GM12878 (cell line): ENCODE results near the gene ITGA11. TPM values are rescaled to one million over a fixed set of nuclear protein-coding genes. Genes with fewer than 3 reads are reported as not detected.

ENCODE experiments used
- ATAC-seq: fragments of 200-7000 bp; cut with Tn5 transposase; 3 replicates; pipeline ENCODE4 v1.9.1; 2020; ENCODE audit warnings: mild to moderate bottlenecking, moderate library complexity
- BruUV-seq: library from RNA; stranded (reverse); fragments of 400-500 nt; replicated peaks from 2 replicates; lab custom pipeline; 2021; lab: Mats Ljungman, UMichigan
- CTCF ChIA-PET: fragments of 300-600 bp; sonication (Branson Sonifier 250); formaldehyde crosslinking; extraction: SDS; loops from one replicate; lab custom pipeline; 2021; ENCODE audit warnings: inconsistent platforms; lab: Yijun Ruan, JAX
- POLR2A ChIA-PET: fragments of 350-600 bp; formaldehyde crosslinking; extraction: SDS; loops from one replicate; lab custom pipeline; 2021; ENCODE audit warnings: inconsistent platforms; lab: Charles Lee
- RAD21 ChIA-PET: fragments of 300-600 bp; sonication (Branson Sonifier 250); formaldehyde crosslinking; loops from one replicate; lab custom pipeline; 2023; ENCODE audit warnings: antibody characterized with exemption; ENCODE audit not compliant: unreplicated experiment; lab: Charles Lee
- SMC1A ChIA-PET: fragments of 300-600 bp; sonication (Branson Sonifier 250); formaldehyde crosslinking; loops from one replicate; lab custom pipeline; 2023; ENCODE audit not compliant: unreplicated experiment, uncharacterized antibody; lab: Charles Lee
- DNase-seq: peaks from one replicate; pipeline ENCODE4 v3.0.0-alpha.2; 2011; ENCODE audit warnings: low read depth, low spot score
- FAIRE-seq: peaks from 3 replicates; lab custom pipeline; 2011; peaks lifted over from hg19 to GRCh38; lab: Jason Lieb, UNC
- H2AFZ ChIP-seq: 2 replicates; pipeline ENCODE4 v1.6.0; 2011; ENCODE audit warnings: low read depth, low read length, control low read depth; ENCODE audit not compliant: control insufficient read depth
- H3K27ac ChIP-seq: 2 replicates; pipeline ENCODE4 v1.5.1; 2011; ENCODE audit warnings: control low read depth; ENCODE audit not compliant: control insufficient read depth, insufficient read depth
- H3K27me3 ChIP-seq, 2 experiments: replicated peaks in 1 of 2; 2 replicates each; pipeline versions ENCODE4 v1.6.0 to v1.6.1; 2011; ENCODE audit warnings: low read length in 1 of 2; ENCODE audit not compliant: control insufficient read depth in 2 of 2, insufficient read depth in 2 of 2
- H3K36me3 ChIP-seq, 2 experiments: 2 replicates each; pipeline ENCODE4 v1.5.1; 2011; ENCODE audit warnings: low read length in 1 of 2; ENCODE audit not compliant: control insufficient read depth in 2 of 2, insufficient read depth in 2 of 2
- H3K4me1 ChIP-seq: 2 replicates; pipeline ENCODE4 v1.6.1; 2011; ENCODE audit warnings: mild to moderate bottlenecking, low read length, moderate library complexity, mixed read lengths; ENCODE audit not compliant: control insufficient read depth, insufficient read depth
- H3K4me2 ChIP-seq: 2 replicates; pipeline ENCODE4 v1.6.0; 2011; ENCODE audit warnings: control low read depth; ENCODE audit not compliant: control insufficient read depth, insufficient read depth
- H3K4me3 ChIP-seq: fragments of 200-600 bp; sonication (generic); 2 replicates; pipeline ENCODE4 v1.5.1; 2016
- H3K79me2 ChIP-seq: 2 replicates; pipeline ENCODE4 v1.6.0; 2011; ENCODE audit warnings: low read length; ENCODE audit not compliant: control insufficient read depth, insufficient read depth
- H3K9ac ChIP-seq: 2 replicates; pipeline ENCODE4 v1.8.0; 2011; ENCODE audit warnings: low read length, control low read depth, mixed read lengths; ENCODE audit not compliant: control insufficient read depth, insufficient read depth
- H3K9me3 ChIP-seq: replicated peaks from 3 replicates; pipeline ENCODE4 v1.5.1; 2011; ENCODE audit warnings: mild to moderate bottlenecking, low read length; ENCODE audit not compliant: control insufficient read depth, insufficient read depth
- H4K20me1 ChIP-seq: 2 replicates; pipeline ENCODE4 v1.6.0; 2011; ENCODE audit not compliant: control insufficient read depth, insufficient read depth
- BACH1 ChIP-seq: fragments of 450-650 bp; IDR thresholded peaks from 2 replicates; pipeline ENCODE4 v1.6.1; 2017; ENCODE audit warnings: mild to moderate bottlenecking, borderline replicate concordance
- BHLHE40 ChIP-seq, 2 experiments: fragments of 450-650 bp in 1 of 2; IDR thresholded peaks; 2 replicates each; pipeline ENCODE4 v1.6.1; 2011 to 2017; ENCODE audit warnings: low read depth in 2 of 2, borderline replicate concordance in 1 of 2, improper control_type of control experiment in 1 of 2, low read length in 1 of 2, mild to moderate bottlenecking in 1 of 2
- BMI1 ChIP-seq: fragments of 450-650 bp; IDR thresholded peaks from 2 replicates; pipeline ENCODE4 v1.6.1; 2016; ENCODE audit warnings: mild to moderate bottlenecking, moderate library complexity, borderline replicate concordance
- CBFB ChIP-seq: IDR thresholded peaks from 2 replicates; pipeline ENCODE4 v1.6.1; 2016; ENCODE audit warnings: antibody characterized with exemption, low read depth
- CHD1 ChIP-seq: IDR thresholded peaks from 2 replicates; pipeline ENCODE4 v1.6.1; 2012; ENCODE audit warnings: low read depth, low read length, improper control_type of control experiment
- EP300 ChIP-seq, 2 experiments: fragments of 150-350 bp in 1 of 2; IDR thresholded peaks; 2 replicates each; pipeline ENCODE4 v1.6.1; 2011 to 2012; ENCODE audit warnings: low read depth in 2 of 2, low read length in 2 of 2, borderline replicate concordance in 1 of 2, improper control_type of control experiment in 1 of 2, inconsistent platforms in 1 of 2; ENCODE audit not compliant: control insufficient read depth in 1 of 2
- FOXK2 ChIP-seq: fragments of 450-650 bp; IDR thresholded peaks from 2 replicates; pipeline ENCODE4 v1.6.1; 2017; ENCODE audit warnings: mild to moderate bottlenecking, moderate library complexity
- HDAC6 ChIP-seq: fragments of 200-600 bp; sonication (generic); IDR thresholded peaks from one replicate; pipeline ENCODE4 v1.8.0; 2017; ENCODE audit warnings: antibody characterized with exemption; ENCODE audit not compliant: unreplicated experiment
- HDGF ChIP-seq: fragments of 450-650 bp; IDR thresholded peaks from 2 replicates; pipeline ENCODE4 v1.6.1; 2016; ENCODE audit warnings: antibody characterized with exemption
- MEF2B ChIP-seq: fragments of 450-650 bp; IDR thresholded peaks from 2 replicates; pipeline ENCODE4 v1.6.1; 2018; ENCODE audit warnings: mild to moderate bottlenecking, moderate library complexity; ENCODE audit not compliant: partially characterized antibody, poor library complexity, severe bottlenecking
- POLR2AphosphoS2 ChIP-seq: IDR thresholded peaks from 2 replicates; pipeline ENCODE4 v1.6.1; 2011; ENCODE audit warnings: low read depth, mild to moderate bottlenecking, low read length, improper control_type of control experiment, moderate library complexity
- RCOR1 ChIP-seq: conservative IDR thresholded peaks from 2 replicates; pipeline ENCODE4 v1.6.1; 2012; ENCODE audit warnings: low read depth, low read length, improper control_type of control experiment
- RELA ChIP-seq: fragments of 450-650 bp; IDR thresholded peaks from 2 replicates; pipeline ENCODE4 v1.8.0; 2014; ENCODE audit warnings: borderline replicate concordance; ENCODE audit not compliant: partially characterized antibody
- SMAD5 ChIP-seq: IDR thresholded peaks from 2 replicates; pipeline ENCODE4 v1.6.1; 2016; ENCODE audit warnings: antibody characterized with exemption, low read depth
- SREBF2 ChIP-seq: IDR thresholded peaks from 2 replicates; pipeline ENCODE4 v1.6.1; 2012; ENCODE audit warnings: mild to moderate bottlenecking, low read length
- TAF1 ChIP-seq: IDR thresholded peaks from 2 replicates; pipeline ENCODE4 v1.6.1; 2011; ENCODE audit warnings: mild to moderate bottlenecking, low read depth, low read length, borderline replicate concordance
- ZBTB33 ChIP-seq: fragments of 450-650 bp; IDR thresholded peaks from 2 replicates; pipeline ENCODE4 v1.6.1; 2017; ENCODE audit warnings: mild to moderate bottlenecking
- ZNF207 ChIP-seq: fragments of 450-650 bp; IDR thresholded peaks from 2 replicates; pipeline ENCODE4 v1.6.1; 2014; ENCODE audit warnings: antibody characterized with exemption, mild to moderate bottlenecking, borderline replicate concordance
- ZNF274 ChIP-seq: IDR thresholded peaks from one replicate; pipeline ENCODE4 v1.8.0; 2011; ENCODE audit not compliant: insufficient read length, insufficient read depth
- ZNF384 ChIP-seq: IDR thresholded peaks from 2 replicates; pipeline ENCODE4 v1.6.1; 2012; ENCODE audit warnings: low read depth, mild to moderate bottlenecking, low read length, improper control_type of control experiment, borderline replicate concordance
- WGBS: methylation state at CpG from one replicate; pipeline ENCODE4 v1.1.6; 2016; ENCODE audit warnings: low lambda C conversion rate; ENCODE audit not compliant: insufficient replicate concordance, insufficient coverage; ENCODE audit errors: missing lambda C conversion rate; 5-methylcytosine and 5-hydroxymethylcytosine counted together
- in situ Hi-C: fragments of 300-500 bp; cut with MboI; formaldehyde crosslinking; loops from 9 replicates; pipeline ENCODE4 v1.14.3; 2018; ENCODE audit warnings: mixed read lengths
- intact Hi-C: fragments of 100-400 bp; cut with micrococcal nuclease; formaldehyde crosslinking; loops from one replicate; pipeline ENCODE4 v1.14.2; 2022; ENCODE audit not compliant: unreplicated experiment
- polyA plus RNA-seq, 11 experiments: library from polyadenylated mRNA; depleted of rRNA in 4 of 11; unstranded in 6 of 11; stranded (reverse) in 5 of 11; fragments of >200 nt; fragmentation: Nextera tagmentation in 4 of 11; fragmentation: Illumina TruSeq in 1 of 11; extraction: Ambion mirVana in 4 of 11; extraction: Trizol in 1 of 11; gene quantifications; 1 replicate in 1 of 11; 2 replicates in 10 of 11; pipeline versions ENCODE4 v1.2.1 to v1.2.3, GENCODE V29; 2011 to 2016; ENCODE audit warnings: inconsistent platforms in 2 of 11, missing spikeins in 2 of 11, low read depth in 1 of 11
- total RNA-seq, 4 experiments: library from RNA; depleted of rRNA in 3 of 4; stranded (reverse); fragments of >200 nt in 3 of 4; fragmentation: Illumina TruSeq in 1 of 4; extraction: Trizol in 1 of 4; gene quantifications; 2 replicates each; pipeline versions ENCODE4 v1.2.1 to v1.2.3, GENCODE V29; 2013 to 2021

The ITGA11 gene
- total and polyA plus RNA-seq, 10 of the 15 experiments (the other 5 are each of a cell fraction or from before 2014, with no cell fraction given), result under 0.01 to 0.36 (median 0.13) TPM; not detected in 1

GRCh38 chr15:68435966-68436365 lies 4.0 kb upstream of the ITGA11 start:
- no peak for ATAC-seq
- in situ Hi-C loops, result no loop called here
- SMC1A ChIA-PET, result no interaction called here

GRCh38 chr15:68434021-68434420 lies 2.1 kb upstream of the ITGA11 start:
- H3K4me2 ChIP-seq, result no peak overlapping the region
- TF ChIP-seq CHD1, result no peak
- no peak for TF ChIP-seq ZNF207
- TF ChIP-seq EP300 (IDR thresholded peaks at IDR 0.05; ENCODE audit: borderline replicate concordance in 1 of 2, control insufficient read depth in 1 of 2, low read depth in 2 of 2, low read length in 2 of 2), result no peak
- no peak for TF ChIP-seq BMI1
- TF ChIP-seq BACH1, result no peak
- TF ChIP-seq CBFB, result no peak
- TF ChIP-seq BHLHE40 (IDR thresholded peaks at IDR 0.05; ENCODE audit: borderline replicate concordance in 1 of 2, low read depth in 2 of 2, low read length in 1 of 2), result no peak
- no peak for TF ChIP-seq SREBF2
- TF ChIP-seq SMAD5, result no peak
- no peak for TF ChIP-seq HDAC6
- no peak for TF ChIP-seq ZBTB33
- TF ChIP-seq FOXK2, result no peak
- TF ChIP-seq POLR2AphosphoS2, result no peak
- no peak for TF ChIP-seq MEF2B
- TF ChIP-seq RELA, result no peak
- no peak for TF ChIP-seq HDGF
- no peak for TF ChIP-seq RCOR1
- no peak for TF ChIP-seq TAF1
- TF ChIP-seq, all 136 proteins: peak for 0
- Histone ChIP-seq H3K27ac (no peak overlapping the region), H3K36me3 (no peaks in the 10 kb centered on the region), H3K4me1 (no peaks in the 10 kb centered on the region), H3K79me2 (no peaks in the 10 kb centered on the region), H3K4me3 (no peak overlapping the region), H3K9ac (no peak overlapping the region), H3K9me3 (no peaks in the 10 kb centered on the region; the same call in 2 of the 3 replicates), H3K27me3 (peaks cover 11 to 18% of the 10 kb centered on the region in 2 experiments), H4K20me1 (no peaks in the 10 kb centered on the region), H2AFZ (no peak overlapping the region)
- RAD21 ChIA-PET, result no interaction called here
- DNase-seq, result no peak
- in situ Hi-C loops (no loop called here), intact Hi-C loops (no loop called here)
- SMC1A ChIA-PET, result no interaction called here
- POLR2A ChIA-PET, result no interaction called here
- BruUV-seq, result no TSS peak
- no peak for FAIRE-seq
- ATAC-seq, result no peak
- CTCF ChIA-PET, result no interaction called here
- WGBS, result 32% methylated on average over 6 of the region's 6 CpGs

More at GRCh38 chr15:68435966-68436365, 4.0 kb upstream of the ITGA11 start:
- ChIA-PET POLR2A (no interaction called here), CTCF (no interaction called here), RAD21 (no interaction called here)
- no peak overlapping the region for H3K27ac ChIP-seq
- H3K27me3 ChIP-seq, result peaks cover 7 to 15% of the 10 kb centered on the region in 2 experiments
- no peak overlapping the region for H3K4me2 ChIP-seq
- H3K79me2 ChIP-seq, result no peaks in the 10 kb centered on the region
- no TSS peak for BruUV-seq
- no peak overlapping the region for H3K4me3 ChIP-seq
- no peaks in the 10 kb centered on the region for H4K20me1 ChIP-seq
- no peaks in the 10 kb centered on the region; the same call in 2 of the 3 replicates for H3K9me3 ChIP-seq
- 18% methylated on average over 3 of the region's 3 CpGs for WGBS
- H3K36me3 ChIP-seq, result no peaks in the 10 kb centered on the region
- FAIRE-seq (no peak), DNase-seq (no peak)
- no peak overlapping the region for H3K9ac ChIP-seq
- intact Hi-C loops, result no loop called here
- no peaks in the 10 kb centered on the region for H3K4me1 ChIP-seq
- no peak overlapping the region for H2AFZ ChIP-seq
- TF ChIP-seq ZNF274, result no peak
- no peak for TF ChIP-seq ZNF384
- TF ChIP-seq, all 136 proteins: peak for 0
